Breast epithelium (tissue), 3 donors: ENCODE data around the gene GRID2IP.

Experiments
- POLR2A ChIP-seq: fragments of 450-650 bp; IDR thresholded peaks from one replicate; pipeline ENCODE4 v1.6.1; 2016; ENCODE audit warnings: antibody characterized with exemption, mild to moderate bottlenecking, moderate library complexity
- TF ChIP-seq, protein P1 (sequence below), 3 donors: fragments of 450-650 bp; IDR thresholded peaks; one replicate each; pipeline ENCODE4 v1.5.1; 2016 to 2017; ENCODE audit warnings: antibody characterized with exemption in 3 of 3, mild to moderate bottlenecking in 3 of 3, moderate library complexity in 3 of 3

DNA sequence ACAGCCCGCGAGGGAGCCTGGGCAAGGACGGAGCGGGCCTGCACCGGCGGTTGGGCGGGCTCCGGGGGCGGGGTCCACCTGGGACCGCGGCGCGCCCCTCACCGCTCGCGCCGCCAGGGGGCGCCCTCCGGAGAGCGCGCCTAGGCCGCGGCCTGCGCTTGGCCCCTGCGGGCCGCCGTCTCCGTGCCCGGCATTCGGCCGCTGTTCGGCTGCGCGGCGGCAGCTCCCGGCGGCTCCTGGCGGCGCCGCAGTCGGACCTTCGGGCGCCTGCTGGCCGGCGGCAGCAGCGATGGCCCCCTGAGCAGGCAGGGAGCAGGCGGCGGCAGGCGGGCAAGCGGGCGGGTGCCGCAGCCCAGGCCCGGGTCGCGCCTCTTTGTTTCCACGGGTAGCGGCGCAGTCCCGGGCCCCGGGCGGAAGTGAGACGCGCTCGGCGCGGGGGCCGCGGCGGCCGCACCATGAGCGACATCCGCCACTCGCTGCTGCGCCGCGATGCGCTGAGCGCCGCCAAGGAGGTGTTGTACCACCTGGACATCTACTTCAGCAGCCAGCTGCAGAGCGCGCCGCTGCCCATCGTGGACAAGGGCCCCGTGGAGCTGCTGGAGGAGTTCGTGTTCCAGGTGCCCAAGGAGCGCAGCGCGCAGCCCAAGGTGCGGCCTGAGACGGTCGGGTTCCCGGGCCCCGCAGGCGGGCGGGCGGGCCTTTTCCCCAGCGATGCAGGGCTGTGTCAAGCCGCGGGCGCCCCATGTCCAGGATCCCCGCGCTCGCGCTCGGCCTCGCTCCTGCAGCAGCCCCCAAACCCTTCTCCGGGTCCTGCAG, 38.8 kb upstream of the GRID2IP start, which contains the start of gene INTS15:
- no peak for TF ChIP-seq POLR2A
- TF ChIP-seq, protein P1, sequence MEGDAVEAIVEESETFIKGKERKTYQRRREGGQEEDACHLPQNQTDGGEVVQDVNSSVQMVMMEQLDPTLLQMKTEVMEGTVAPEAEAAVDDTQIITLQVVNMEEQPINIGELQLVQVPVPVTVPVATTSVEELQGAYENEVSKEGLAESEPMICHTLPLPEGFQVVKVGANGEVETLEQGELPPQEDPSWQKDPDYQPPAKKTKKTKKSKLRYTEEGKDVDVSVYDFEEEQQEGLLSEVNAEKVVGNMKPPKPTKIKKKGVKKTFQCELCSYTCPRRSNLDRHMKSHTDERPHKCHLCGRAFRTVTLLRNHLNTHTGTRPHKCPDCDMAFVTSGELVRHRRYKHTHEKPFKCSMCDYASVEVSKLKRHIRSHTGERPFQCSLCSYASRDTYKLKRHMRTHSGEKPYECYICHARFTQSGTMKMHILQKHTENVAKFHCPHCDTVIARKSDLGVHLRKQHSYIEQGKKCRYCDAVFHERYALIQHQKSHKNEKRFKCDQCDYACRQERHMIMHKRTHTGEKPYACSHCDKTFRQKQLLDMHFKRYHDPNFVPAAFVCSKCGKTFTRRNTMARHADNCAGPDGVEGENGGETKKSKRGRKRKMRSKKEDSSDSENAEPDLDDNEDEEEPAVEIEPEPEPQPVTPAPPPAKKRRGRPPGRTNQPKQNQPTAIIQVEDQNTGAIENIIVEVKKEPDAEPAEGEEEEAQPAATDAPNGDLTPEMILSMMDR (IDR thresholded peaks at IDR 0.05): peak in 1 of 3 donors; percentile 97
